ENCODE data around the gene C8G. TPM values are rescaled to one million over a fixed set of nuclear protein-coding genes. Genes with fewer than 3 reads are reported as not detected.

The C8G gene
- total RNA-seq, 1 experiment from 2014 or later: 2.1 TPM

- no peak for DNase-seq (ENCODE audit: low read depth, low spot score)
- no peak overlapping the region; a peak in 1 of 4 replicates for H3K4me3 ChIP-seq (replicated peaks in 1 of 2; ENCODE audit: low read depth in 1 of 2, low read length in 2 of 2)
- H3K4me2 ChIP-seq (ENCODE audit: low read length): peak overlapping the region; percentile 61
- H3K9ac ChIP-seq (ENCODE audit: low read length): peak overlapping the region; percentile 43
- TF ChIP-seq SP1 (IDR thresholded peaks at IDR 0.05; ENCODE audit: low read depth) (no peak), SRF (IDR thresholded peaks at IDR 0.05; ENCODE audit: low read depth) (no peak), REST (IDR thresholded peaks at IDR 0.05; ENCODE audit: low read depth) (no peak), ATF3 (IDR thresholded peaks at IDR 0.05) (no peak), POLR2AphosphoS5 (IDR thresholded peaks at IDR 0.05; ENCODE audit: low read depth, low read length) (no peak), EGR1 (IDR thresholded peaks at IDR 0.05; ENCODE audit: low read depth) (no peak), MAX (IDR thresholded peaks at IDR 0.05) (no peak), POLR2A (IDR thresholded peaks at IDR 0.05; ENCODE audit: borderline replicate concordance, extremely low read depth, insufficient read depth, insufficient read length) (no peak), ELF1 (IDR thresholded peaks at IDR 0.05; ENCODE audit: borderline replicate concordance, low read depth) (no peak), FOSL1 (IDR thresholded peaks at IDR 0.05; ENCODE audit: low read depth) (no peak)
- peaks cover 53% of the 10 kb centered on the region for H3K79me2 ChIP-seq (ENCODE audit: insufficient read depth, low read length)
- ATAC-seq: peak; percentile 18; the same call in 1 of the 2 replicates
- H3K27me3 ChIP-seq (ENCODE audit: insufficient read depth, low read length): no peaks in the 10 kb centered on the region
- no peak overlapping the region for H2AFZ ChIP-seq (ENCODE audit: low read depth, low read length, poor library complexity, severe bottlenecking)
- H3K9me2 ChIP-seq (ENCODE audit: insufficient read depth): no peaks in the 10 kb centered on the region
- H3K36me3 ChIP-seq (ENCODE audit: control insufficient read depth in 1 of 2, insufficient read depth in 2 of 2, low read length in 2 of 2): peaks cover 17 to 39% of the 10 kb centered on the region in 2 experiments; a peak in 3 of 4 replicates
- H3K4me1 ChIP-seq (ENCODE audit: control insufficient read depth in 1 of 2, insufficient read depth in 2 of 2, low read length in 2 of 2): peaks cover 9 to 23% of the 10 kb centered on the region in 2 experiments
- H3K9me3 ChIP-seq (ENCODE audit: control insufficient read depth in 1 of 2, insufficient read depth in 1 of 2, low read depth in 1 of 2, low read length in 2 of 2): no peaks in the 10 kb centered on the region
- intact Hi-C loops (cut with micrococcal nuclease): no loop called here
- ChIA-PET CTCF (no interaction called here), POLR2A (no interaction called here), RAD21 (ENCODE audit: low non-redundant PET in 1 of 2, low total read pairs in 2 of 2, uncharacterized antibody in 2 of 2, unreplicated experiment in 2 of 2) (no interaction called here)
- H3K27ac ChIP-seq (ENCODE audit: low read depth, low read length): peak overlapping the region; percentile 42; the same call in 1 of the 2 replicates
- H4K20me1 ChIP-seq (ENCODE audit: insufficient read depth): no peaks in the 10 kb centered on the region
- TSS peak; percentile 32 for BruUV-seq (replicated peaks)
Measured at GRCh38 chr9:136900988-136901515, 44.0 kb upstream of the C8G start.
